GM21529 (cell line): Measurements from ENCODE around the gene A2M.
"Not testable (repeated sequence)": the region's sequence is repeated elsewhere in the genome, so short reads cannot be mapped to it uniquely, and the experiment has no call there.

Experiments
- ATAC-seq: cut with Tn5 transposase; IDR thresholded peaks from one replicate; pipeline ENCODE4 v1.9.1; 2021; ENCODE audit not compliant: unreplicated experiment

The A2M gene

DNA sequence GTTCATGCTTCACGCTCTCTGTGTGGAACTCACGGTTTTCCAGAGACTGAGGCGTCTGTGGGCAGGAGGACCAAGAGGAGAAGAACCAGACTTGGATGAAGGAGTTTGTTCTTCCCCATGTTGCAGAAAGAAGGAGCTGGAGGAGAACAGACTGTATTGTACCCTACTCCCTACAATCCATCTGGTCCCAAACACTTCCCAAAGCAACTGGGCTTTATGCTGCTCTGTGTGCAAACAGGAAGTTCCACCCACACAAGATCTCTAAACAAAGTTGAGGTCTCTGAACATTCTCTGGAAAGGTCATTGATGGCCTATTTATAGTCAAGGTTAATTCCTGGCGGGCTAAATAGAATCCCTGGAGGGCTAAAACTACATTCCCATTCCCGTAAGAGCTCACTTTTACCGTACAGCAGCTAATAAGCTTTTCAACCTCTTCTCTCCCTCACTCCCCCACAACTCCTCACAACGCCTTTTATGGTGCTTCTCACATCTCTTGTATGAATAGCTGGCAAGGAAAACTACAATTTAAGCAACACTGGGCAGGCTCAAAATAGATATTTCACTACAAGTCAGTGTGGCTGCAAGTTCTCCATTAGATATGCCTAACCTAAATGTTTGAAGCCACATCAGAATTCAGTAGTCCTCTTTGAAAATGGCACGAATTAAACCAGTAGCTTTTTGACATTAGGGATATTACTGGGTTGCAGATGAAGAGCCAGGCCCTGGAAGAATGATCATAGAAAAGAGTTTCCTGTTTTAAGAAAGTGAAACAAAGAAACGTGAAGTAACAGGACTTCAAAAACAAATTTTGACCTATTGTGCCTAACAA is at the start of gene A2M:
TSS of gene A2M (minus strand) at position 189 of the 829 bp plus-strand sequence. CDS start at position 119, 70 bp downstream.
- no peak for ATAC-seq

DNA sequence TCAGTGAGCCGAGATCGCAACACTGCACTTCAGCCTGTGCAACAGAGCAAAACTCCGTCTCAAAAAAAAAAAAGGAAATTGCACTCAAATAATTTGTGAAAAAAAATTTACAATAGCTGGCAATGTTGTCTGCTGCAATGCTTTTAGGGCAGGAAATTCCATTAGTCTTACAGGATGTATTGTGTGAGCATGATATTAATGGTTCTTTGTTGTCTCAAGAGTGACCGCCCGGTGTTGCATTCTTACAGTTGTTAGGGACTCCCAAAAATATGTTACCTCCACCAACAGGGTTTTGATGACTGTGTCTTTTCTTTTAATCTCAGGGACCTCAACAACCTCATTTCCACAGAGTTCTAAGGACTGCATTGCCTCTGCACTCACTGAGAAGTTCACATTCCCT is 47.7 kb upstream of the A2M start:
- ATAC-seq = no peak

DNA sequence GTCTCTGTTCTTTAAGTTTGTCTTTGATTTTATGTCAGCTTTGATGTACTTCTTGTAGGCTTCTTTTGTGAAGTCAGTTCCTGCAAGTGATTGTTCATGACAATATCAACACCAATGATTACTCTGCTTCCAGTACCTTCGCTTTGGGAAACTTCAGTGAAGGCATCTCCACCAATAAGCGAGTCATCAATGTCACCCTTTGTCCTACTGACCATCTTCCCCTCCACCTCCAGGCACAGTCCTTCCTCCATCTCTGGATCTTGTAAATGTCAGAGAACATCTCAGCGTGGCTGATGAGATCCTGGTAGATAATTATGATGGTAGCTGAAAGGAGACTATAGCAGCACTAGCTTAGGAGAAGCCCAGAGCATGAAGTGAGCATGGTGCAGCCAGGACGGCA is 40.4 kb upstream of the A2M start:
- ATAC-seq = no peak

DNA sequence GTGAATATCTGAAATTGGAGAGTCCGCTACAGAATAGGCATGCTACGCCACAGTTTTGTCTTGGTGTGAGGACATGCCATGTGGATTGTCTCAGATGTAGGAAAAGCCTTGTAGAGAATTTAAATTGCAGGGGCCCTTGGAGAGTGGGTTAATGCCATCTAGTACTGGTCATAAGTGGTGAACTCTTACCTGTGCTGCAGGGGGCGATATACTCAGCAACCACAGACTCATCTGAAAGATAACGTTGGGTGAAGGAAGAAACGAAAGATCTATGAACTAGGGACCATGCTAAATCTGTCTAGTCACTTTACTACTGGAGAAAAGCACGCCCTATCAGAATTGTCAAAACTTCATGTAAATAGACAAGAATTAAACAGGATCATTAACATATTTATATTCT is 33.7 kb upstream of the A2M start:
- ATAC-seq = no peak

DNA sequence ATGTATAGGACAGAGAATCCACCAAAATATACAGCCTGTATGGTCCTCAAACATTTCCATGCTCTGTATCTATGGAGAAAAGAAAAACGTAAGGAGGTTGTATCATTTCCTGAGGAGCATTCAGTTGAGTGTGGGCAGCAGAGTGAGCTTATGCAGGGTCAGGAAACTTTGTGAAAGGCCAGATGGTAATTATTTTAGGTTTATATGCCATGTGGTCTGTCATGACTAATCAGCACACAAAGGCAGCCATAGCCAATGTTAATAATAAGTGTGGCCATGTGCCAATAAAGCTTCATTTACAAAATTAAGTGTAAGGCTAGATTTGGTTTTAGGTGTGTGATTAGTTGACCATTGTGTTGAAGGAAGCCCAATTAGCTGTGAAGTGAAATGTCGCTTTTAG is 33.2 kb upstream of the A2M start:
- no peak for ATAC-seq

DNA sequence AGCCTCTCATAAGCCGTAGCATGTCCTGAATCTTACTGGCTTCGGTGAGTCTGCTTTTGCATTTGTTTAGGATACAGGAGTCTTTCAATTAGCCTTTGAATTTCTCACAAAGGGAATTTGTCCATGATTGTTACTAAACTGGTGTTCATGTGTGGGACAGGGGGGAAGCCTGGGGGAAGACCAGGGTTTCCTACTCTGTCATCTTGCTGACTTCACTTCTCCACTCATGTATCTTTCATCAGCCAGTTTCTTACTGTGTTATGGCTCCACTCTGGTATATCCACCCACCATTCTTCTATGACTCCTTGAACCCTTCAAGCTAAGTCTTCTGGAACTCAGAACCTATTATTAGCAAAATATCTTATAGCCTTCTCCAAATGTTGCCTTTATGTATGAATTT is 31.7 kb upstream of the A2M start:
- no peak for ATAC-seq

- ATAC-seq = no peak
These were observed 29.0 kb upstream of the A2M start for GRCh38 chr12:9144730-9145106.

- ATAC-seq = no peak
These were observed 28.4 kb upstream of the A2M start for GRCh38 chr12:9143929-9144729.

DNA sequence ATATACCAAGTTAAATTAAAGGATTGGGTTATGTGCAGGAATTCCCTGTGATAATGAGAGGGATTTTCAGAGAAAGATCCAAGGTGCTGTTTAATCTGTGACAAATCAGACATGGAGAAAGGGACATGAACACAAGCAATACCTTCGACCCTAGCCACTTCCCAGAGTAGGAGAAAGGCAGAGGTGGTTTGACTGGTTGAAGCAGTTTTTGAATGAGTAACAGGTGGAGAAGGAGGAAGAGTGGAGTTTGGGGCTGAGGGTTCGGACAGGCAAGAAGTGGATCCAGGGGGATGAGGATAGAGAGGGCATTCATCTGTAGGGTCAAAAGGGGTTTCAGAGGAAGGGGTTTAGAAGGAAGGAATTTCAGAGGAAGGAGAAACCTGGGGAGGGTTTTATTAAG is 27.4 kb upstream of the A2M start:
- no peak for ATAC-seq

DNA sequence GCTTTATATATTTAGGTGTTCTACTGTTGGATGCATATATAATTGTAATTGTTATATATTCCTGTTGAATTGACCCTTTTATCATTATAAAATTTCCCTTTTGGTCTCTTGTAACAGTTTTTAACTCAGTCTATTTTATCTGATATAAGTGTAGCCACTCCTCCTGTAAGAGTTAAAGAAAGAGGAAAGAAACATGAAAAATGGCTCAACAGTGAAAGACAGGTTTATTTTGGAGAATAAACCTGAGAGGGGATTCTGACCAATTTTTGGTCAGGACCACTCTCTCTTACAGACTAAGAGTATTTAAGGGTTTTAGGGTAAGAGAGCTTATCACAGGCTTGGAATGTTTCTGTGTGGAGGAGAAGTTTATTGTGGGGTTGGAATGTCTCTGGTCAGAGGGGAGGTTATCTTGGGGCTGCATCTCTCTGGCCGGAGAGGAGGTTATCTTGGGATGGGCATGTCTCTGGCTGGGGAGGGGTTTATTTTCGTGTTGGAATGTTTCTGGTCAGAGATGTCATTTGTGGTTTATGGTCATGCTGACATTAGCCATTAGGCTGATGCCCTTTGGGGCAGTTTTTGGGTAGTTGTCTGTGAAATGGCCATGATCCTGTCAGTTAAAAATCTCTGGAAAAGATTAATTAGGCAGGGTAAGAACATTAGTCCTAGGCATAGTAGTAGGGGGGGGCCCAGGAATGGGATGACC is 24.0 kb upstream of the A2M start:
- not testable (repeated sequence) for ATAC-seq

- ATAC-seq = no peak
These were observed 20.2 kb upstream of the A2M start for GRCh38 chr12:9135903-9136310.

DNA sequence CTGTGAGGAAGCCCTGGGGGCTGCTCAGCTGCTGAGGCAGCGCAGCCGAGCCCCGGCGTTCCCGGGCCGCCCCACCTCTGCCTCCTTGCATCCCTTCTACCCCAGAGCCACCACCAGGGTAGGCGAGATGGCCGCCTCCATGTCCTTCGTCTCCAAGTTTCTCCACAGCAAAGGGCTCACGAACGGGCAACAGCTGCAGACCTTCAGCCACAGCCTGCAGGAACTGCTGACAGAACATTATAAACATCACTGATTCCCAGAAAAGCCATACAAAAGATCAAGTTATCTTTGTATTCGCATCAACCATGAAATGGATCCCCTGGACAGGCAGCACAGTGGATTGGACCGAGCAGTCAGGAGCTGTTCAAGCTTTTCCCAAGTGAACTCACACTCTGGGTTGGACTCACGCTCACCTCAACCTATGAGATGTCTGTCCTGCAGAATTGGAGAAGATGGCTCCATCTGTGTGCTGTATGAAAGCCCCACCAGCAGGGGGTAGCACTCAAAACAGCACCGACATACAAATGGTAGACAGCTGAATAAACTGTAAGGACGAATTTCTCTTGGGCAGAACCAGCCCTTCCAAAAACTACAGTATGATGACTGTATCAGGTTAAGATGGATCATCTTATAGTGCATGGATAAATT is 19.4 kb upstream of the A2M start:
- ATAC-seq = no peak

DNA sequence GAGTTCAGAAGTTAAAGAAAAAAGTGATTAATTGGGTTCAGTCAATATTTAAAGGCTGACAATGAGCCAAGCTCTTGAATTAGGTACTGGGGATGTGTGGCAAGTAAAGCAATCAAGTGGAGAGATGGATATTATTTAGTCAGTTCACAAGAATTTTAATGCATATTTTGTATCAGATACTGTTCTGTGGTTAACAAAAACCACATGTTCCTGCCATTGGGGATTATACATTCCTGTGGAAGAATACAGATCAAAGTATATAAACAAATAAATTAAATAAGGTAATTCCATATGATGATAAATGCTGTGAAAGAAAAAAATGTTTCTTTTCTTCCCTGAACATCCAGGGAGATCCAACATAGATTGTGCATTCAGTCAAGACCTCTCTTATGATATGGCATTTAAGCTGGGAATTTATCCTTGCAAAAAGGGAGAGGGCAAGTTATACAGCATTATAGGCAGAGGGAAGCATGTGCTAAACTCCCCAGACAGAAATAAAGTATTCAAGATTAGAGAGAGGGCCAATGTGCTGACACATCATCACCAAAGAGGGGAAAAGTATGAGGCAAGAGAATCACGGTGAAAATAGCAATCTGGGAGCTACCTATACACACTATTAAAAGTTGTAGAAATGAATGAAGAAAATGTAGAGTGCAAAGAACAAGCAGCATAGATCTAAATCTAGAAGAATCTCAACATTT is 17.6 kb upstream of the A2M start:
- ATAC-seq = no peak

- no peak for ATAC-seq
These were observed 16.4 kb upstream of the A2M start for GRCh38 chr12:9132008-9132535.

DNA sequence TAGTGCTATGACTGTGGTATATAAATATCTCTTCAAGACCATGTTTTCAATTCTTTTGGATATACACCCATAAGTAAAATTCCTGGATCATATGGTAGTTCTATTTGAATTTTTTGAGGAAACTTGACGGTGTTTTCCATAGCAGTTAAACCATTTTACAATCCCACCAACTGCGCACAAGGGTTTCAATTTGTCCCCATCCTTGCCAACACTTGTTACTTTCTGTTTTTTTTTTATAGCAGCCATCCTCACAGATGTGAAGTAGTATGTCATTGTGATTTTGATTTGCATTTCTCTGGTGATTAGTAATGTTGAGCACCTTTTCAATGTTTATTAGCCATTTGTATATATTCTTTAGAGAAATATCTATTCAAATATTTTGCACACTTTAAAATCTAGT is 14.5 kb upstream of the A2M start:
- ATAC-seq = no peak

- ATAC-seq = no peak
These were observed 12.4 kb upstream of the A2M start for GRCh38 chr12:9127936-9128663.

- no peak for ATAC-seq
These were observed 11.8 kb upstream of the A2M start for GRCh38 chr12:9127484-9127883.

DNA sequence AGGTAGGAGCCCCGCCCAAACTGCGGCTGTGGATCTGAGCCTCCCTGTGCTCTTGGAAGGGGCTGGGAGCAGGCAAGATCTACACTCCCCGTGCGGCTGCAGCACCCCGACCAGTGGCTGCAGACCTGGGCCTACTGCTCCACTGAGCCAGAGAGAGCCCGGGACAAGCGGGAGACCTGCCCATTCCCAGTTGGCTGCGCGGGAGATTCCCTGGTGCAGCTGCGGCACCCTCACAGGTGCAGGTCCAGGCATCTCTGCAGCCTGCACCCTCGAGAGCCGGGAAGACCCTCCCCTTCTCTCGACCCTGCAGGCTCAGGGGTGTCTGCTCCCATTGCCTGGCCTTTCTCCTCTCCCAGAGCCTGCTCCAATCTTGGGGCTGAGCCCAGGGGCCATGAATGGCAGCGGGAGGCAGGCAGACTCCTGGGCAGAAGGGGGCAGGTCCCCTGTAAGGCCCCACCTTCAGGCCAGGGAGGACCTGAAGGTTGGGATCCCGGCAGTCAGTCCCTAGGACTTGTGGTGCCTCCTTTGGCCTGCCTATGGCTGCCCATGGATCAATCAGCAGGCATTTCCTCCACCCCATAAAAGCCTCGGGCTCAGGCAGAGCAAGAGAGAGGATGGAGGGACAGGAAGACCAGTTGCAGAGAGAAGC is 8.8 kb upstream of the A2M start:
- no peak for ATAC-seq

DNA sequence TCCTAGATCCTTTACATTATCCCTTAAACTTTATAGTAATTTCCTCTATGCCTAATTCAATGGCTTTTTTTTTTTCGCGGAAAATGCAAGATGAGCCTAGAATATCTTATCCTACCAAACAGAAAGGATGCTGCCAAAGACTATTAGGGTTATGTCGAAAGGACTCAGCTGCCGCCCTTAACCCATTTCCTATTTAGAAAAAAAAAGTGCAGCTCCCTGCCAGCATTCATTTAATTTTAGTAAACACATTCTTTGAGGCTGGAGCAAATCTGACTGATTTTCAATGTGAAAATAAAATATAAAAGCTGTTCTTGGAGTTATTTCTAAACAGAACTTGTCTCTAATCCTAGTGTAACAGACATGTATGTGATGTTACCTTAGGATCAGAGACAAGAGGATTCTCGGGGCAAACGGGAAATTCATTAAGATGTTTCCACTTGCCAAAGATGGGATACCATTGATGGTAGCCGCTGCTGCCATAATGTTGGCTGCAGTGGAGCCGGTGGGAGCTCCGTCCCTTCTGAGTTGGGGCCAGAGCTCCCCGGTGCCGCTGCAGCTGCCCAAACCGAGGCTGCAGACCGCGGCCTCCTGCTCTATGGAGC is 8.2 kb upstream of the A2M start:
- no peak for ATAC-seq
